HepG2 (cell line): ENCODE results near the gene CHST13. TPM values are rescaled to one million over a fixed set of nuclear protein-coding genes. Genes with fewer than 3 reads are reported as not detected.

Experiments
- BHLHE40 ChIP-seq: IDR thresholded peaks from 2 replicates; pipeline ENCODE4 v1.6.1; 2011; ENCODE audit warnings: low read length, improper control_type of control experiment
- HNRNPL ChIP-seq: fragments of 200-400 bp; formaldehyde crosslinking; IDR thresholded peaks from 2 replicates; pipeline ENCODE4 v1.6.1; 2017; ENCODE audit warnings: mild to moderate bottlenecking, low read depth, low read length
- HOXA5 ChIP-seq: sonication (generic); formaldehyde crosslinking; IDR thresholded peaks from 2 replicates; pipeline ENCODE4 v1.4.0; 2020; ENCODE audit warnings: missing genetic modification reagents
- MIER3 ChIP-seq: IDR thresholded peaks from 2 replicates; pipeline ENCODE4 v1.6.1; 2016; ENCODE audit warnings: missing compliant biosample characterization, borderline replicate concordance
- NR2F6 ChIP-seq, 2 experiments: IDR thresholded peaks; 2 replicates each; pipeline ENCODE4 v1.6.1; 2016; ENCODE audit warnings: antibody characterized with exemption in 1 of 2, mild to moderate bottlenecking in 1 of 2
- PHF5A ChIP-seq: IDR thresholded peaks from one replicate; pipeline ENCODE4 v1.6.1; 2018; ENCODE audit warnings: low read depth, missing genetic modification reagents; ENCODE audit not compliant: unreplicated experiment
- SOX5 ChIP-seq: IDR thresholded peaks from 2 replicates; pipeline ENCODE4 v1.6.1; 2016; ENCODE audit warnings: borderline replicate concordance
- TEAD3 ChIP-seq: optimal IDR thresholded peaks from 2 replicates; pipeline ENCODE3; 2016; ENCODE audit warnings: borderline replicate concordance
- YY1 ChIP-seq: IDR thresholded peaks from 2 replicates; pipeline ENCODE4 v1.6.1; 2011; ENCODE audit warnings: low read length, low read depth, moderate library complexity, mild to moderate bottlenecking; ENCODE audit not compliant: insufficient read depth, insufficient replicate concordance
- ZFP36L1 ChIP-seq: sonication (generic); formaldehyde crosslinking; IDR thresholded peaks from 2 replicates; pipeline ENCODE4 v1.8.0; 2022; ENCODE audit warnings: mild to moderate bottlenecking, missing genetic modification reagents, moderate library complexity
- ZNF331 ChIP-seq: sonication (generic); formaldehyde crosslinking; IDR thresholded peaks from 2 replicates; pipeline ENCODE4 v1.4.0; 2020; ENCODE audit warnings: missing genetic modification reagents
- ZNF605 ChIP-seq: sonication (generic); formaldehyde crosslinking; IDR thresholded peaks from 2 replicates; pipeline ENCODE4 v1.8.0; 2022; ENCODE audit warnings: mild to moderate bottlenecking, missing genetic modification reagents
- ZNF607 ChIP-seq: sonication (generic); formaldehyde crosslinking; IDR thresholded peaks from 2 replicates; pipeline ENCODE4 v1.5.1; 2020; ENCODE audit warnings: missing genetic modification reagents, mild to moderate bottlenecking, borderline replicate concordance
- ZNF710 ChIP-seq: sonication (generic); formaldehyde crosslinking; IDR thresholded peaks from 2 replicates; pipeline ENCODE4 v1.5.0; 2020; ENCODE audit warnings: mild to moderate bottlenecking, missing genetic modification reagents, borderline replicate concordance
- ZNF747 ChIP-seq: sonication (generic); formaldehyde crosslinking; IDR thresholded peaks from 2 replicates; pipeline ENCODE4 v1.8.1; 2023; ENCODE audit warnings: missing genetic modification reagents, mild to moderate bottlenecking, borderline replicate concordance
- polyA plus RNA-seq, 8 experiments: library from polyadenylated mRNA; depleted of rRNA in 3 of 8; stranded (reverse) in 7 of 8; unstranded in 1 of 8; fragments of >200 nt; fragmentation: Illumina TruSeq in 4 of 8; extraction: Trizol in 4 of 8; gene quantifications; 2 replicates each; pipeline versions ENCODE4 v1.2.1 to v1.2.3, GENCODE V29; 2011 to 2016; ENCODE audit warnings: low read depth in 4 of 8, missing spikeins in 1 of 8, mixed read lengths in 1 of 8; ENCODE audit not compliant: insufficient read depth in 1 of 8
- total RNA-seq, 5 experiments: library from RNA; depleted of rRNA; stranded (reverse); fragments of >200 nt; fragmentation: Illumina TruSeq; extraction: Trizol; gene quantifications; 2 replicates each; pipeline ENCODE4 v1.2.3, GENCODE V29; 2016; ENCODE audit warnings: low read depth in 1 of 5
- TF ChIP-seq, protein P1 (sequence below): fragments of 450-650 bp; IDR thresholded peaks from 2 replicates; pipeline ENCODE4 v1.6.1; 2017

Gene CHST13
- total and polyA plus RNA-seq, 2 of the 13 experiments (the other 11 are each of a cell fraction or from before 2014, with no cell fraction given) = 32.0 to 43.1 TPM

GRCh38 chr3:126522363-126522788 lies 1.6 kb upstream of the CHST13 start (continued):
- TF ChIP-seq HOXA5 (CRISPR knock-in tag) (0 out of 2 replicates have a peak, but pooled peaks have one; percentile 44), YY1 (peak; percentile 35), ZNF605 (CRISPR knock-in tag) (no peak), SOX5 (CRISPR knock-in tag) (0 out of 2 replicates have a peak, but pooled peaks have one; percentile 14), ZNF747 (CRISPR knock-in tag) (no peak), PHF5A (CRISPR knock-in tag) (no peak), HNRNPL (0 out of 2 replicates have a peak, but pooled peaks have one; percentile 49), ZNF607 (CRISPR knock-in tag) (no peak; the same call in 1 of the 2 replicates), NR2F6 (IDR thresholded peaks at IDR 0.05) (no peak), NR2F6 (CRISPR knock-in tag; IDR thresholded peaks at IDR 0.05) (0 out of 2 replicates have a peak, but pooled peaks have one; percentile 10), ZNF710 (CRISPR knock-in tag) (no peak), ZFP36L1 (CRISPR knock-in tag) (peak; percentile 9; the same call in 1 of the 2 replicates), ZNF331 (CRISPR knock-in tag) (0 out of 2 replicates have a peak, but pooled peaks have one; percentile 34), MIER3 (CRISPR knock-in tag) (0 out of 2 replicates have a peak, but pooled peaks have one; percentile 22), TEAD3 (CRISPR knock-in tag) (peak; percentile 88), BHLHE40 (no peak)
- TF ChIP-seq, protein P1, sequence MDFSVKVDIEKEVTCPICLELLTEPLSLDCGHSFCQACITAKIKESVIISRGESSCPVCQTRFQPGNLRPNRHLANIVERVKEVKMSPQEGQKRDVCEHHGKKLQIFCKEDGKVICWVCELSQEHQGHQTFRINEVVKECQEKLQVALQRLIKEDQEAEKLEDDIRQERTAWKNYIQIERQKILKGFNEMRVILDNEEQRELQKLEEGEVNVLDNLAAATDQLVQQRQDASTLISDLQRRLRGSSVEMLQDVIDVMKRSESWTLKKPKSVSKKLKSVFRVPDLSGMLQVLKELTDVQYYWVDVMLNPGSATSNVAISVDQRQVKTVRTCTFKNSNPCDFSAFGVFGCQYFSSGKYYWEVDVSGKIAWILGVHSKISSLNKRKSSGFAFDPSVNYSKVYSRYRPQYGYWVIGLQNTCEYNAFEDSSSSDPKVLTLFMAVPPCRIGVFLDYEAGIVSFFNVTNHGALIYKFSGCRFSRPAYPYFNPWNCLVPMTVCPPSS = no peak
